Endothelial cell of umbilical vein (primary cell): ENCODE data around the gene HDAC9. TPM values are rescaled to one million over a fixed set of nuclear protein-coding genes. Genes with fewer than 3 reads are reported as not detected.

Experiments
- BruUV-seq: library from RNA; stranded (reverse); fragments of 400-500 nt; replicated peaks from 2 replicates; lab custom pipeline; 2021; lab: Mats Ljungman, UMichigan
- CTCF ChIA-PET: fragments of 300-600, 350-600 bp; sonication (Branson Sonifier 250); formaldehyde crosslinking; loops from one replicate; lab custom pipeline; 2021; ENCODE audit warnings: antibody characterized with exemption, inconsistent platforms; lab: Charles Lee
- POLR2A ChIA-PET: fragments of 300-600, 350-600 bp; sonication (Branson Sonifier 250); formaldehyde crosslinking; loops from one replicate; lab custom pipeline; 2021; ENCODE audit warnings: antibody characterized with exemption, inconsistent platforms; lab: Charles Lee
- DNase-seq: peaks from one replicate; pipeline ENCODE4 v3.0.0-alpha.2; 2011; ENCODE audit warnings: low read depth, low spot score
- FAIRE-seq: peaks from 2 replicates; lab custom pipeline; 2011; peaks lifted over from hg19 to GRCh38; lab: Jason Lieb, UNC
- H2AFZ ChIP-seq: 2 replicates; pipeline ENCODE4 v1.6.0; 2012; ENCODE audit warnings: low read depth, low read length, control low read depth, inconsistent platforms
- H3K27ac ChIP-seq: 2 replicates; pipeline ENCODE4 v1.5.1; 2011; ENCODE audit warnings: low read depth, mild to moderate bottlenecking, control low read depth, low read length, moderate library complexity; ENCODE audit not compliant: insufficient read depth
- H3K27me3 ChIP-seq, 2 experiments: 2 replicates each; pipeline versions ENCODE4 v1.6.0 to v1.6.1; 2011; ENCODE audit warnings: low read length in 2 of 2, mixed read lengths in 1 of 2; ENCODE audit not compliant: control insufficient read depth in 2 of 2, insufficient read depth in 2 of 2
- H3K36me3 ChIP-seq, 2 experiments: 2 replicates in 1 of 2; 3 replicates in 1 of 2; pipeline ENCODE4 v1.5.1; 2011; ENCODE audit warnings: low read length in 2 of 2, mild to moderate bottlenecking in 1 of 2, moderate library complexity in 1 of 2; ENCODE audit not compliant: control insufficient read depth in 2 of 2, insufficient read depth in 2 of 2; ENCODE audit errors: extremely low read depth in 1 of 2
- H3K4me1 ChIP-seq: 3 replicates; pipeline ENCODE4 v1.5.1; 2011; ENCODE audit warnings: mild to moderate bottlenecking, low read length; ENCODE audit not compliant: control insufficient read depth, insufficient read depth; ENCODE audit errors: extremely low read depth
- H3K4me2 ChIP-seq: 2 replicates; pipeline ENCODE4 v1.6.1; 2011; ENCODE audit warnings: low read length, control low read depth, mixed read lengths; ENCODE audit not compliant: insufficient read depth
- H3K4me3 ChIP-seq, 3 experiments: fragments of 200-600 bp in 1 of 3; sonication (generic), shearing (Covaris generic) in 1 of 3; replicated peaks in 1 of 3; 2 replicates each; pipeline ENCODE4 v1.5.1; 2011 to 2016; ENCODE audit warnings: control low read depth in 3 of 3, low read length in 3 of 3, mild to moderate bottlenecking in 2 of 3, inconsistent platforms in 1 of 3, low read depth in 1 of 3, moderate library complexity in 1 of 3; ENCODE audit not compliant: insufficient read depth in 1 of 3
- H3K79me2 ChIP-seq: 2 replicates; pipeline ENCODE4 v1.6.0; 2012; ENCODE audit warnings: low read length, inconsistent platforms; ENCODE audit not compliant: control insufficient read depth, insufficient read depth
- H3K9ac ChIP-seq: replicated peaks from 2 replicates; pipeline ENCODE3; 2011; ENCODE audit warnings: low read length, control low read depth; ENCODE audit not compliant: insufficient read depth; ENCODE audit errors: extremely low read depth
- H3K9me1 ChIP-seq: replicated peaks from 3 replicates; pipeline ENCODE4 v1.6.0; 2011; ENCODE audit warnings: mild to moderate bottlenecking, low read length; ENCODE audit not compliant: control insufficient read depth, insufficient read depth; ENCODE audit errors: extremely low read depth
- H3K9me3 ChIP-seq: replicated peaks from 2 replicates; pipeline ENCODE4 v1.5.1; 2012; ENCODE audit warnings: low read length, inconsistent platforms; ENCODE audit not compliant: control insufficient read depth, insufficient read depth
- H4K20me1 ChIP-seq: replicated peaks from 2 replicates; pipeline ENCODE3; 2011; ENCODE audit warnings: mild to moderate bottlenecking, low read length; ENCODE audit not compliant: control insufficient read depth, insufficient read depth; ENCODE audit errors: extremely low read depth
- CTCF ChIP-seq, 2 donors: IDR thresholded peaks; 1 replicate in 1 of 2; 2 replicates in 1 of 2; pipeline ENCODE4 v1.5.1; 2011; ENCODE audit warnings: low read length in 2 of 2, mild to moderate bottlenecking in 2 of 2, moderate library complexity in 2 of 2, control low read depth in 1 of 2, inconsistent platforms in 1 of 2, low read depth in 1 of 2; ENCODE audit not compliant: insufficient read depth in 1 of 2; ENCODE audit errors: extremely low read depth in 1 of 2
- EZH2 ChIP-seq: IDR thresholded peaks from 2 replicates; pipeline ENCODE4 v1.6.1; 2012; ENCODE audit warnings: borderline replicate concordance, low read depth, mild to moderate bottlenecking, moderate library complexity, low read length, inconsistent platforms; ENCODE audit not compliant: severe bottlenecking
- GATA2 ChIP-seq: IDR thresholded peaks from 2 replicates; pipeline ENCODE4 v1.7.0; 2011; ENCODE audit warnings: low read depth, mild to moderate bottlenecking, moderate library complexity, mixed read lengths, low read length; ENCODE audit not compliant: insufficient read length, insufficient read depth
- JUN ChIP-seq: IDR thresholded peaks from 2 replicates; pipeline ENCODE4 v1.6.1; 2011; ENCODE audit warnings: borderline replicate concordance, low read depth; ENCODE audit not compliant: insufficient read length, insufficient read depth
- MAX ChIP-seq: IDR thresholded peaks from 2 replicates; pipeline ENCODE4 v1.6.1; 2011; ENCODE audit not compliant: insufficient read depth, insufficient read length
- MYC ChIP-seq: IDR thresholded peaks from one replicate; pipeline ENCODE4 v1.6.1; 2011; ENCODE audit warnings: mild to moderate bottlenecking, low read depth, low read length
- POLR2A ChIP-seq: IDR thresholded peaks from 2 replicates; pipeline ENCODE4 v1.6.1; 2012; ENCODE audit warnings: low read depth, mild to moderate bottlenecking, control low read depth, low read length
- dilution Hi-C: fragments of 300-500 bp; cut with MboI; formaldehyde crosslinking; loops from one replicate; pipeline ENCODE4 v1.15.0; 2019; ENCODE audit warnings: low sequenced_read_pairs; ENCODE audit not compliant: extremely low pct_ligation_motif_present
- intact Hi-C: fragments of 100-400 bp; cut with micrococcal nuclease; formaldehyde crosslinking; loops from one replicate; pipeline ENCODE4 v1.10.0; 2022
- polyA plus RNA-seq, 4 experiments: library from polyadenylated mRNA; depleted of rRNA in 3 of 4; stranded (reverse) in 3 of 4; unstranded in 1 of 4; fragments of >200 nt; gene quantifications; 2 replicates each; pipeline versions ENCODE4 v1.2.1 to v1.2.3, GENCODE V29; 2011 to 2012; ENCODE audit warnings: missing spikeins in 1 of 4
- total RNA-seq: library from RNA; stranded (reverse); gene quantifications from 2 replicates; pipeline ENCODE4 v1.2.3, GENCODE V29; 2021

Gene HDAC9
- total and polyA plus RNA-seq, 2 donors (not counting 3 experiments of a cell fraction or from before 2014, with no cell fraction given) = 1.8 to 11.6 TPM

- no peaks in the 10 kb centered on the region for H3K9me1 ChIP-seq
- no peaks in the 10 kb centered on the region for H3K36me3 ChIP-seq
- H4K20me1 ChIP-seq = no peaks in the 10 kb centered on the region
- H3K4me2 ChIP-seq = peak overlapping the region; percentile 73
- H3K79me2 ChIP-seq = no peaks in the 10 kb centered on the region
- DNase-seq = no peak
- no peaks in the 10 kb centered on the region for H3K27me3 ChIP-seq
- BruUV-seq = no TSS peak
- H3K9me3 ChIP-seq = no peaks in the 10 kb centered on the region
- no peak for FAIRE-seq
- H3K27ac ChIP-seq = no peak overlapping the region
- CTCF ChIA-PET = no interaction called here
- peaks cover 15% of the 10 kb centered on the region for H3K4me1 ChIP-seq
- POLR2A ChIA-PET = no interaction called here
- TF ChIP-seq GATA2 (no peak), MYC (no peak), JUN (no peak), MAX (no peak), EZH2 (no peak), CTCF (IDR thresholded peaks at IDR 0.05; ENCODE audit: extremely low read depth in 1 of 2, insufficient read depth in 1 of 2, low read depth in 1 of 2, low read length in 2 of 2) (no peak), POLR2A (no peak)
- peak overlapping the region; percentile 71 for H2AFZ ChIP-seq
- intact Hi-C loops = no loop called here
- H3K4me3 ChIP-seq = no peak overlapping the region
- no peak overlapping the region for H3K9ac ChIP-seq
- dilution Hi-C loops = loop anchor here (25.0 kb wide), 1 partner anchor 191 kb away; no protein-coding TSS in a partner anchor
Observed at GRCh38 chr7:18553605-18554003, 58.1 kb downstream of the HDAC9 start.
